ENCODE data around the gene TNFSF10. TPM values are rescaled to one million over a fixed set of nuclear protein-coding genes. Genes with fewer than 3 reads are reported as not detected.

TNFSF10 gene
- total and polyA plus RNA-seq, 2 of the 8 experiments (the other 6 are each of a cell fraction or from before 2014, with no cell fraction given) = 0.06 TPM; not detected in 1

- Histone ChIP-seq H3K14ac (ENCODE audit: insufficient read length) (no peak overlapping the region), H3K4me3 (ENCODE audit: extremely low read depth in 1 of 4, insufficient read depth in 2 of 4, low read depth in 3 of 4, low read length in 4 of 4) (no peak overlapping the region), H4K8ac (ENCODE audit: extremely low read depth, insufficient read depth, low read length) (no peak overlapping the region), H3K4ac (replicated peaks; ENCODE audit: insufficient read length, low read depth, low read length) (no peak overlapping the region), H3K27ac (ENCODE audit: low read depth, low read length) (no peak overlapping the region), H3K4me2 (ENCODE audit: insufficient read depth in 1 of 2, low read depth in 2 of 2, low read length in 2 of 2) (no peak overlapping the region), H3K56ac (replicated peaks; ENCODE audit: insufficient read length, low read depth, low read length) (no peak overlapping the region), H4K5ac (ENCODE audit: insufficient read length, low read depth, low read length) (no peak overlapping the region), H3K79me1 (ENCODE audit: low read depth, low read length) (no peaks in the 10 kb centered on the region), H4K20me1 (replicated peaks in 1 of 2; ENCODE audit: control insufficient read depth in 1 of 2, insufficient read depth in 2 of 2, low read length in 2 of 2) (no peaks in the 10 kb centered on the region), H2BK15ac (ENCODE audit: low read length) (no peak overlapping the region), H3K4me1 (replicated peaks in 1 of 4; ENCODE audit: control insufficient read depth in 3 of 4, insufficient read depth in 4 of 4, low read length in 3 of 4) (0 out of 7 replicates have a peak, but pooled peaks cover 0 to 2% (median 0%) of the 10 kb centered on the region in 4 experiments), H2BK120ac (replicated peaks; ENCODE audit: low read depth, low read length) (no peak overlapping the region), H4K91ac (replicated peaks; ENCODE audit: insufficient read length, low read length) (no peak overlapping the region), H3K18ac (ENCODE audit: extremely low read depth, low read length) (no peak overlapping the region), H3K36me3 (ENCODE audit: control insufficient read depth in 2 of 4, insufficient read depth in 4 of 4, low read length in 3 of 4) (no peaks in the 10 kb centered on the region), H3K23ac (ENCODE audit: insufficient read length) (no peak overlapping the region), H3K9me3 (ENCODE audit: insufficient read depth in 2 of 2, low read depth in 1 of 2, low read length in 1 of 2) (no peaks in the 10 kb centered on the region), H2AK5ac (ENCODE audit: low read depth, low read length) (no peak overlapping the region), H3K9ac (replicated peaks in 1 of 4; ENCODE audit: extremely low read depth in 1 of 4, low read depth in 3 of 4, low read length in 3 of 4) (no peak overlapping the region), H3K79me2 (ENCODE audit: control insufficient read depth in 1 of 2, insufficient read depth in 2 of 2, low read length in 2 of 2) (no peaks in the 10 kb centered on the region), H3K27me3 (replicated peaks in 1 of 4; ENCODE audit: control insufficient read depth in 3 of 4, extremely low read depth in 1 of 4, insufficient read depth in 3 of 4, low read length in 3 of 4) (no peaks in the 10 kb centered on the region), H3K23me2 (ENCODE audit: low read depth, low read length) (no peaks in the 10 kb centered on the region), H2BK20ac (ENCODE audit: low read length) (no peak overlapping the region), H2BK12ac (ENCODE audit: low read depth, low read length) (no peak overlapping the region), H2AFZ (ENCODE audit: low read length) (no peak overlapping the region), H2BK5ac (ENCODE audit: low read depth, low read length) (no peak overlapping the region)
- FAIRE-seq (no peak), DNase-seq (ENCODE audit: low read depth in 1 of 2, low spot score in 2 of 2) (no peak)
- ChIA-PET CTCF (ENCODE audit: partially characterized antibody) (interaction anchor here (0.6 to 1.1 kb wide), 3 partner anchors 19 to 820 kb away, joined by 3 to 4 read pairs (median 4); no protein-coding TSS in a partner anchor), POLR2A (ENCODE audit: partially characterized antibody) (no interaction called here)
- WGBS, 2 experiments (ENCODE audit: extremely low coverage in 1 of 2, insufficient coverage in 1 of 2, insufficient read length in 1 of 2, insufficient replicate concordance in 2 of 2, low coverage in 1 of 2, low lambda C conversion rate in 2 of 2, missing lambda C conversion rate in 1 of 2) = 94% methylated on average over 17 of the region's 18 CpGs; no CpG with 5 or more reads in 1 of the 2 experiments
- no peak for TF ChIP-seq FOSL1 (IDR thresholded peaks at IDR 0.05; ENCODE audit: insufficient read depth, low read depth, low read length)
- no peak for TF ChIP-seq TEAD4 (IDR thresholded peaks at IDR 0.05; ENCODE audit: low read depth, low read length)
- TF ChIP-seq TCF12 (IDR thresholded peaks at IDR 0.05; ENCODE audit: low read depth, low read length) = no peak
- TF ChIP-seq KDM4A (IDR thresholded peaks at IDR 0.05; ENCODE audit: low read depth, low read length, severe bottlenecking) = no peak
- TF ChIP-seq EP300 (IDR thresholded peaks at IDR 0.05; ENCODE audit: borderline replicate concordance in 1 of 2, low read depth in 2 of 2, low read length in 2 of 2) = no peak
- TF ChIP-seq BCL11A (IDR thresholded peaks at IDR 0.05; ENCODE audit: low read depth in 2 of 2, low read length in 2 of 2) = no peak
- no peak for TF ChIP-seq RFX5 (IDR thresholded peaks at IDR 0.05; ENCODE audit: borderline replicate concordance, low read depth, low read length)
- TF ChIP-seq SRF (IDR thresholded peaks at IDR 0.05; ENCODE audit: low read depth, low read length) = no peak
- TF ChIP-seq CBX5 (IDR thresholded peaks at IDR 0.05; ENCODE audit: low read depth, low read length) = no peak
- no peak for TF ChIP-seq CTCF (IDR thresholded peaks at IDR 0.05; ENCODE audit: control extremely low read depth in 1 of 3, insufficient read depth in 1 of 3, low read depth in 1 of 3, low read length in 3 of 3)
- TF ChIP-seq HDAC2 (IDR thresholded peaks at IDR 0.05; ENCODE audit: borderline replicate concordance in 1 of 2, low read depth in 2 of 2, low read length in 2 of 2) = no peak
Measured at GRCh38 chr3:172525116-172525613, 1.9 kb upstream of the TNFSF10 start.

Data from H1 (cell line).